DND-41 (cell line): Measurements from ENCODE around the gene PAWR.

Source experiments
- CTCF ChIP-seq: IDR thresholded peaks from 2 replicates; pipeline ENCODE4 v1.5.1; 2012; ENCODE audit warnings: borderline replicate concordance, low read length, moderate library complexity, mild to moderate bottlenecking; ENCODE audit not compliant: poor library complexity, severe bottlenecking; ENCODE audit errors: extremely low read depth
- EZH2 ChIP-seq: IDR thresholded peaks from 3 replicates; pipeline ENCODE4 v1.6.1; 2012; ENCODE audit warnings: borderline replicate concordance, low read depth, mild to moderate bottlenecking, moderate library complexity, low read length, inconsistent platforms; ENCODE audit not compliant: severe bottlenecking

DNA sequence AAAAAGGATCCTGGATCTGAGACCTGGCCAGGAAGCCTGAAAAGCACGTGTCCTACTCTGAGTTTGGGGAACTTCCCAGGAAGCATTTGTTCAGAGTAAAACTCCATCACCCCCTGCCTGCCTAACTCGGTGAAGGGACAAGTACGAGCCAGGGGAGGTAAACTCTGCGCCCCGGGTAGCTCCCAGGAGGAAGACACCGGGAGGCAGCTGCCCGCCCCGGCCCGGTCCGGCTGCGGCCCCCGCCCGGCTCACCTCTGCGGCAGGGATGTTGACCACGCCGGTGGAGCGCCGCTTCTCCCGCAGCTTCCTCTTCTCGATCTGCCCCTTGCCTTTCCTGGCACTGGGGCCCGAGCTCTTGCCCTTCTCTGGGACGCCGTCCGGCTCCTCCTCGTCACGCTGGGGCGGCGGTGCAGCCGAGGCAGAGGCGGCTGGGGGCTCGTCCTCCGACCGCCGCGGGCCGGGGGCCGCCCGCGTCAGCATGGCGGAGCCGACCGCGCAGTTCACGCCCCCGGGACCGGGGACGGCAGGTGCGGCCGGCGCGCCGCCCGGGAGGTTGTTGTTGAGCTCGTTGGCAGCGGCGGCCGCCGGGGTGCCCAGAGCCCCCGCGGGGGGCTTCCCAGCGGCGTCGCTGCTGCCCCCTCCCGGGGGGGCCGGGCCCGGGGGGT lies 1.2 kb downstream of the PAWR start:
- TF ChIP-seq EZH2 (no peak), CTCF (no peak)
